HG02759 (cell line): Measurements from ENCODE around the gene SRPK2.
"Not testable (repeated sequence)": the region's sequence is repeated elsewhere in the genome, so short reads cannot be mapped to it uniquely, and the experiment has no call there.

Experiments
- ATAC-seq: cut with Tn5 transposase; IDR thresholded peaks from one replicate; pipeline ENCODE4 v1.9.1; 2021; ENCODE audit warnings: mild to moderate bottlenecking, moderate library complexity; ENCODE audit not compliant: unreplicated experiment

The SRPK2 gene

GRCh38 chr7:105198223-105198622 lies 190.5 kb downstream of the SRPK2 start:
- ATAC-seq, result no peak

- no peak for ATAC-seq
These were observed 192.2 kb downstream of the SRPK2 start for GRCh38 chr7:105196473-105196872.

GRCh38 chr7:105195891-105196290 lies 192.8 kb downstream of the SRPK2 start:
- ATAC-seq, result no peak

DNA sequence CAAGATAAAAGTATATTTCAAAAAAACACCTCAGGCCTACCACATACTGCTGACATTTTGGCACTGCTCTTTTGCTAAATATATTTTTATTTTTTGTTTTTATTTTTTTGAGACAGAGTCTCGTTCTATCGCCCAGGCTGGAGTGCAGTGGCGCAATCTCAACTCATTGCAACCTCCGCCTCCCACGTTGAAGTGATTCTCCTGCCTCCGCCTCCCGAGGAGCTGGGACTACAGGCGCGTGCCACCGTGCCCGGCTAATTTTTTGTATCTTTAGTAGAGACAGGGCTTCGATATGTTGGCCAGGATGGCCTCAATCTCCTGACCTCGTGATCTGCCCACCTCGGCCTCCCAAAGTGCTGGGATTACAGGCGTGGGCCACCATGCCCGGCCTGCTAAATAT lies 193.8 kb downstream of the SRPK2 start:
- ATAC-seq, result not testable (repeated sequence)

DNA sequence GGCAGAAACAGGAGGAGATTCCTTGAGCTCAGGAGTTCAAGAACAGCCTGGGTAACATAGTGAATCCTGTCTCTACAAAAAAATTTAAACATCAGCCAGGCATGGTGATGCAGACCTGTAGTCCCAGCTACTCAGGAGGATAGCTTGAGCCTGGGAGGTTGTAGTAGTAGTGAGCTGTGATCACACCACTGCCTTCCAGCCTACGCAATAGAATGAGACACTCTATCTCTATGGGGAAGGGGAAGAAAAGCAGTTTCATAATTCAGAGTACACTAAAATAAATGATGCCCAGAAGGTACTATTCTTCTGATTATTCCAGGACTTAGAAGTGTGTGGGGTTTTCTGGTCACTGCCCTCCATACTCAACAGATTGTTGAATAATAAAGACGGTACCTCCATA lies 197.4 kb downstream of the SRPK2 start:
- no peak for ATAC-seq

GRCh38 chr7:105189859-105190492 lies 198.7 kb downstream of the SRPK2 start:
- ATAC-seq, result no peak

- no peak for ATAC-seq
These were observed 200.5 kb downstream of the SRPK2 start for GRCh38 chr7:105188201-105188600.

- ATAC-seq, result peak; percentile 61
These were observed 201.2 kb downstream of the SRPK2 start for GRCh38 chr7:105187302-105188169.

- ATAC-seq, result no peak
These were observed 203.3 kb downstream of the SRPK2 start for GRCh38 chr7:105185290-105186010.

GRCh38 chr7:105180002-105180401 lies 208.7 kb downstream of the SRPK2 start:
- no peak for ATAC-seq

DNA sequence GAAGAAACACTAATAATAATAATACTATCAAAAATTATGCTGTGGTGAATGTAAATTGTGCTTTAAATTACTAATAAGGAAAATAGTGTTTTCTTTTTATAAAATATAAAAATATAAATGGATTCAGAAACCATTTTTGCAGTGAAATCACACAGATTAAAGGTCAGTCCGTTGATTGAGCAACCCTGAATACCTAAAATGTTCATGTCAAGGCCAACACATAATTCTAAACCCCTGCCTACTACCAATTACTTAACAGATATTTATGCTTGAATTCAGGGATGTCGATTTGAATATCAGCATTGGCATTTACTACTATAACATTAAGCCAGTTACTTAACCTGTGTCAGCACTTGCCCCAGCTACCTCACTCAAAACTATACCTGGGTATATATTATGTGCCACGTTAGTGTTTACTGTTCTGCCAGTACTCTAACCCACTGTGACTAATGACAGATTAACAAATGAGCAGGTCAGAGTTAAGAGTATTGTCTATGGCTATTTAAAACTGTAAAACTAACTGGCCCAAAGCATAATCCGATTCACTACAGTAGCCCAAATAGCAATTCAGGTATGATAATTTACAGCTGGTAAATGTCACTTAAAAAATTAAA lies 209.7 kb downstream of the SRPK2 start:
- ATAC-seq, result no peak

GRCh38 chr7:105178177-105178576 lies 210.5 kb downstream of the SRPK2 start:
- ATAC-seq, result no peak

DNA sequence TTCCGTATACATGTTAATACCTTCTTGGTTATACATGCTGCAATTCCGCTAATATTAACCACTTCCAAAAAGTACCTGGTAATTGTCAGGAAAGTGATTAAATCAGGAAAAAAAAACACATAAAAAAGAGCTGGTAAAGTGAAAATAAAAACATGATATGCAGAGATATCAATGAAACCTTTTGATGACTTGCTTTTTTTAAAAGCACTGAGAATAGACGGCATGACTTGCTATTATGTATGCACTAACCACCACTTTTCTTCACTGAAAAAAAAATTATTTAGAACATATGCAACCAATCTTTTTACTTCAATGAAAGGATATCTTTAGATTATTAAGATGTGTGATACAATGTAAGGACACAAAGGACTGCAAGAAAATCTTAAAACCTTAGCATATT lies 211.7 kb downstream of the SRPK2 start:
- ATAC-seq, result no peak

DNA sequence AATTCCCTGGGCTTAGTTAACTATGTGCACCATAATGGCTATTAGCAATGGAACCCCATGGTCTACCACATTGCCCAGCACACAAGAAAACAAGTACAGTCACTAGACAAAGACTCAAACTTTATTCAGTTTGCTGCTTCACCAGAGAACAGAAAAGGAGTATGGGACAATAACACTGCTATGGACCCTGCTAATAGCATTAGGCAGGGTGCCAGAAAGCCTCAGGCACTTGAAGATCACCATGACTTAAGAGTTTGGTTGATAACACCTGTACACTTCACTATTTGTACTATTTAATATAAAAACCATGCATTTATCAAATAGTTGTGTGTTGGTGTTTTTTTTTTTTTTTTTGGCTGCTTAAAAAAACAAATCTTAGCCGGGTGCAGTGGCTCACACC lies 215.1 kb downstream of the SRPK2 start:
- ATAC-seq, result no peak

- no peak for ATAC-seq
These were observed 224.0 kb downstream of the SRPK2 start for GRCh38 chr7:105164751-105165150.

DNA sequence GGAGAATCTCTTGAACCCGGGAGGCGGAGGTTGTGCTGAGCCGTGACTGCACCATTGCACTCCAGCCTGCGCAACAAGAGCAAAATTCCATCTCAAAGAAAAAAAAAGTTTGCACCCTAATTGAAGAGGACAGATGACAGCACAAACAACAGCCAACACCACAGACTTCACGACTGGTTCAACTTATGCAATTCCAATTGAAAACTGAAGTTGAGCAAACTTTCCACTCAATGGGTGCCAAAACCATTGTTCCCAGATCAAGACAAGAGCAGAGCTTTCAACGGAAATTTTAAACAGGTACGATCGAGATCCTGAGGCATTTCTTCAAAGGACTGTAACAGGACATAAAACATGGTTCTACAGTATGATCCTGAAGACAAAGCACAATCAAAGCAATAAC lies 225.0 kb downstream of the SRPK2 start:
- ATAC-seq, result no peak

DNA sequence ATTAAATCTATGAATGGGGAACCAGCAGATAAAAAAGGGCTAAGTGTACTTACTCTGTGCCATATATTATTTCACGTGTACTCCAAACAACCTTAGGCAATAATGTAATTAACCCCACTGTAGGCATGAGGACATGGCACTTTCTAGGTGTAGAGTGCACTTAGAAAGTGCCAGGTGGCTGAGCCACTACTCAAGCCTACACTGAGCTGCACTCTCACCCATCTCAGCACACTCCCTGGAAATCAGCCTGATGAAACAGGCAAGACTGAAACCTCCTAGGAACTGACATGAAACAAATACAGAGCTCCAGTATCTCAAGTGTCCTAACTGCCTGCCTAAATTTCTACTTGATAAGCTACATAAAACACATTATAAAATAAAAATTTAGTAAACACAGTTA lies 227.4 kb downstream of the SRPK2 start:
- ATAC-seq, result no peak

DNA sequence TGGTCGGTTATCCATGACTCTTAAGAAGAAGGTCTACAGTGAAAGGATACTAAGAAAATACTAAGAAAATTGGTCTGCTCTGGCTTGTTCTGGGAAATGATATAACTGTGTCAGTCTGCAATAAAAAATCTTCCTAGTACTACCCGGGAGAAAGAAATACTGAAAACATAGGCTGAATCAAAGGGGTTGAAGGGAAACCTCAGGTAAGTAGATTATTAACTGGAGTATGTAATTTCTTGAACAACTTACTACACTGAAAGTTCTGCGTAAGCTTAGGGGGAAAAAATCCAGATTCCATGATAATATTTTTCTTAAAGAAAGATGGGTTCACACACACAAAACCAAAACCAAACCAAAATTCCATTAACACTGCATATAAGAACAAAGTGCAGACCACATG lies 231.4 kb downstream of the SRPK2 start:
- ATAC-seq, result no peak

DNA sequence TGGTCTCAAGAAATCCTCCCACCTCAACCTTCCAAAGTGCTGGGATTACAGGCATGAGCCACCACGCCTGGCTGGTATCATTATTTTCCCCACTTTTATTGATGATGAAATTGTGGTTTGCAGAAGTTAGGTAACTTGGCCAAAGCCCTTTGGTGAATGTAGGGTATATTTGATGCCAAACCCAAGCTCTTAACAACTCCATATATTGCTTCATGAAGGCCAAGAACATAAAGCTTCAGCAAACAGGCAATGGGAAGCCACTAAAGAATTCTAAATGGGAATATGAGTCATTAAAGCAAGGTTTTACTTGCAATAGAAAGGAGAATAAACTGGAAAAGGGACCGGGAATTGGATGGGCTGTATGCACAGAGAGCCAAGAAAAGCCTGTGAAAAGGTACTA lies 232.0 kb downstream of the SRPK2 start:
- ATAC-seq, result no peak

GRCh38 chr7:105154084-105154483 lies 234.6 kb downstream of the SRPK2 start:
- ATAC-seq, result no peak

DNA sequence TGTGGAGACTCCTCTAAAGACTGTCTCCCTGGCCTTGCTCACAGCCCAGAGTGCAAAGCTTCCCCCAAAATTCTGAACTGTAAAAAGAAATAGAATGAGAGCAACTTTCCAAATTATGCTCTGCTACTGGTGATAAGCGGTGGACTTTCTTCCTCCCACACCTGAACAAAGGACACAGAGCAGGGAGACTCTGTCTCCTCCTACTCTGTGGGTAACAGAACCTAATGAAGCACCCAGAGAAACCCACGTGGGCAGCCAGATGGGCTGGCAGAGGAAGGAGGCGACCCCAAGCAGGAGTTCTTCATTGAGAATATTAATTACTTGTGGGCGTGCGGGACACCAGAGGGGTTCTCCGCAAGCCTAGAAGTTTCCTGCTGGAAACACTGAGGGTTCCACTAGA lies 235.2 kb downstream of the SRPK2 start:
- no peak for ATAC-seq
